Astrocyte (in vitro differentiated cells and primary cell): ENCODE measurements around the gene CCDC81.

Experiments
- CTCF ChIP-seq: IDR thresholded peaks from 2 replicates; pipeline ENCODE4 v1.5.1; 2011; ENCODE audit warnings: low read depth, mild to moderate bottlenecking, inconsistent platforms, low read length, moderate library complexity; ENCODE audit not compliant: insufficient read depth
- EZH2 ChIP-seq: IDR thresholded peaks from 2 replicates; pipeline ENCODE4 v1.6.1; 2012; ENCODE audit warnings: mild to moderate bottlenecking, low read length, inconsistent platforms; ENCODE audit not compliant: insufficient read depth

DNA sequence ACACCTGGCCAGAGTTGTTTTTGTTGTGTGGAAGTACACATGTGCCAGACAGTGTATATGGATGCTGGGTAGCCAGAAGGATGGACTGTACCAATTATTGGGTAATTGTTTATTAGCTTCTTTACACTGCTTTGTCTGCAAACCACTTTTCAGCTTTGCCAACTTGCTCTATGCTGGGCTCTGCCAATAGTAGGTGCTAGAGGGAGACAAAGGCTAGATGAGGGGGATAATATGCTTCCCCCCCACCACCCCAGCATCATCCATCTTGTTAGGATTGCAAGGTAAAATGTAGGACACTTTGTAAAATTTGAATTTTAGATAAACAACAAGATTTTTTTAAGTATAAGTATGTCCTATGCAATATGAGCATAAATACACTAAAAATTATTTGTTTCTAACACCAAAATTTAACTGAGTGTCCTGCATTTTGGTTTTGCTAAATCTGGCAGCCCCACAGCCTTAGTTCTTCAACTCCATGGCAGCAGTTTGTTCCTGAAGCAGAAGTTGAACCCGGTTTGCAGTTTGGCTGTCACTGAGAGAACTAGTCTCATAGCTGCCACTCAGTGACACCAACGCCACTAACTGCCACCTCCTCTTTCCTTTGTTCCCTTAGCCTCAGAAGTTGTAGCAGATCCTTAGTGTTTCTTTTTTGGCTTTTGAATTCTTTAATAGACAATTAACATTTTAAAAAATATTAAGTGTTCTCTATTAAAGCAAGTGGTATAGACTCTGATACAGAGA is 78.8 kb downstream of the CCDC81 start:
- TF ChIP-seq CTCF (no peak), EZH2 (no peak)
